Common myeloid progenitor, CD34-positive (primary cell): ENCODE data around the gene SPDYE6.

Source experiments
- CTCF ChIA-PET: fragments of 350-600 bp; sonication (Branson Sonifier 250); formaldehyde crosslinking; loops from one replicate; lab custom pipeline; 2021; ENCODE audit warnings: antibody characterized with exemption; lab: Charles Lee
- POLR2A ChIA-PET: fragments of 350-600 bp; sonication (Branson Sonifier 250); formaldehyde crosslinking; loops from one replicate; lab custom pipeline; 2021; ENCODE audit warnings: antibody characterized with exemption; lab: Charles Lee
- DNase-seq, 3 donors: peaks; one replicate each; pipeline versions ENCODE4 v3.0.0 to v3.0.0-alpha.2; 2013
- H3K27ac ChIP-seq, 2 experiments: 1 replicate in 1 of 2; 2 replicates in 1 of 2; pipeline ENCODE4 v1.7.0; 2013; ENCODE audit warnings: inconsistent platforms in 2 of 2, low read length in 2 of 2, mild to moderate bottlenecking in 2 of 2, low read depth in 1 of 2, moderate library complexity in 1 of 2; ENCODE audit not compliant: severe bottlenecking in 2 of 2, insufficient read depth in 1 of 2, poor library complexity in 1 of 2
- H3K27me3 ChIP-seq, 5 experiments: replicated peaks in 2 of 5; 1 replicate in 3 of 5; 2 replicates in 2 of 5; pipeline versions ENCODE4 v1.6.1 to v1.7.0; 2013; ENCODE audit warnings: low read length in 4 of 5, mild to moderate bottlenecking in 2 of 5, moderate library complexity in 2 of 5, inconsistent platforms in 1 of 5; ENCODE audit not compliant: insufficient read depth in 5 of 5, control insufficient read depth in 4 of 5
- H3K36me3 ChIP-seq, 4 experiments: 1 replicate in 2 of 4; 2 replicates in 2 of 4; pipeline versions ENCODE4 v1.6.1 to v1.7.0; 2013; ENCODE audit warnings: low read length in 3 of 4, control low read depth in 1 of 4, mild to moderate bottlenecking in 1 of 4; ENCODE audit not compliant: control insufficient read depth in 4 of 4, insufficient read depth in 4 of 4
- H3K4me1 ChIP-seq, 4 experiments: 1 replicate in 3 of 4; 2 replicates in 1 of 4; pipeline versions ENCODE4 v1.6.1 to v1.7.1; 2013; ENCODE audit warnings: low read length in 3 of 4, mild to moderate bottlenecking in 3 of 4, control low read depth in 1 of 4, inconsistent platforms in 1 of 4, moderate library complexity in 1 of 4; ENCODE audit not compliant: control insufficient read depth in 4 of 4, insufficient read depth in 4 of 4; ENCODE audit errors: control extremely low read depth in 1 of 4
- H3K4me3 ChIP-seq, 7 experiments: 1 replicate in 4 of 7; 2 replicates in 3 of 7; pipeline versions ENCODE4 v1.5.1 to v1.7.0; 2013; ENCODE audit warnings: mild to moderate bottlenecking in 7 of 7, low read length in 6 of 7, moderate library complexity in 6 of 7, inconsistent platforms in 2 of 7, low read depth in 2 of 7, control low read depth in 1 of 7; ENCODE audit not compliant: insufficient read depth in 4 of 7, control insufficient read depth in 1 of 7; ENCODE audit errors: extremely low read depth in 1 of 7
- H3K9me3 ChIP-seq, 5 experiments: 1 replicate in 4 of 5; 2 replicates in 1 of 5; pipeline versions ENCODE4 v1.6.1 to v1.7.1; 2013; ENCODE audit warnings: low read length in 4 of 5, mild to moderate bottlenecking in 2 of 5, inconsistent platforms in 1 of 5, low read depth in 1 of 5, moderate library complexity in 1 of 5; ENCODE audit not compliant: control insufficient read depth in 4 of 5, insufficient read depth in 2 of 5; ENCODE audit errors: control extremely low read depth in 1 of 5
- WGBS: methylation state at CpG from one replicate; pipeline ENCODE4 v1.1.5; 2013; ENCODE audit not compliant: insufficient coverage; 5-methylcytosine and 5-hydroxymethylcytosine counted together

SPDYE6 gene

DNA sequence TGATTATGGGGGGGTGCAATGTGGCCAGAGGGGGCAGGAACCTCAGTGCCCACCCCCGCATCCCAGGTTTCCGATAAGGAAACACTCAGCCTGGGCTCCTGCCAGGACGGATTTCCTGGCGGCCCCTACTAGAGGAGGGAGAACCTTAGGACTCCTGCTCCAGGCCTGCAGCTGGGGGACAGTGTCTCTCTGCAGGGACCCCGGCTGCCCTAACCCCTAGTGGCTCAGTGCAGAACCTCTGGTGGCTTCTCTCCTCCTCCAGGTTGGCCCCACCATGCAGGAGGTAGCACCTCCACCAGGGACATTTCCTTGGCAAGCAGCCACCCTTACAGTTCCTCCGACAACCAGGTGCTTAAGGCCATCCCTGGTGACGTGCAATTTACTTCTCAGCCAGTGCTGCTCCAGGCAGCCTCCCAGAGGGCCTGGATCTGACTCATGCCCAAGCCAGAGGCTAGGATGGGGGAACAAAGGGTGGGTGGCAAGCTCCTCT, 37.7 kb downstream of the SPDYE6 start:
- 91% methylated on average over 7 of the region's 7 CpGs for WGBS
- ChIA-PET CTCF (interaction anchor here (0.8 to 1.1 kb wide), 3 partner anchors 39 to 71 kb away, joined by 3 to 5 read pairs (median 4); no protein-coding TSS in a partner anchor), POLR2A (no interaction called here)
- H3K27me3 ChIP-seq: no peaks in the 10 kb centered on the region
- H3K9me3 ChIP-seq: no peaks in the 10 kb centered on the region
- H3K36me3 ChIP-seq: peaks cover 0 to 24% (median 3%) of the 10 kb centered on the region in 4 experiments
- H3K27ac ChIP-seq: no peak overlapping the region
- H3K4me1 ChIP-seq: no peaks in the 10 kb centered on the region
- DNase-seq: peak in 2 of 3 donors; percentile 24 to 27
- H3K4me3 ChIP-seq: no peak overlapping the region

DNA sequence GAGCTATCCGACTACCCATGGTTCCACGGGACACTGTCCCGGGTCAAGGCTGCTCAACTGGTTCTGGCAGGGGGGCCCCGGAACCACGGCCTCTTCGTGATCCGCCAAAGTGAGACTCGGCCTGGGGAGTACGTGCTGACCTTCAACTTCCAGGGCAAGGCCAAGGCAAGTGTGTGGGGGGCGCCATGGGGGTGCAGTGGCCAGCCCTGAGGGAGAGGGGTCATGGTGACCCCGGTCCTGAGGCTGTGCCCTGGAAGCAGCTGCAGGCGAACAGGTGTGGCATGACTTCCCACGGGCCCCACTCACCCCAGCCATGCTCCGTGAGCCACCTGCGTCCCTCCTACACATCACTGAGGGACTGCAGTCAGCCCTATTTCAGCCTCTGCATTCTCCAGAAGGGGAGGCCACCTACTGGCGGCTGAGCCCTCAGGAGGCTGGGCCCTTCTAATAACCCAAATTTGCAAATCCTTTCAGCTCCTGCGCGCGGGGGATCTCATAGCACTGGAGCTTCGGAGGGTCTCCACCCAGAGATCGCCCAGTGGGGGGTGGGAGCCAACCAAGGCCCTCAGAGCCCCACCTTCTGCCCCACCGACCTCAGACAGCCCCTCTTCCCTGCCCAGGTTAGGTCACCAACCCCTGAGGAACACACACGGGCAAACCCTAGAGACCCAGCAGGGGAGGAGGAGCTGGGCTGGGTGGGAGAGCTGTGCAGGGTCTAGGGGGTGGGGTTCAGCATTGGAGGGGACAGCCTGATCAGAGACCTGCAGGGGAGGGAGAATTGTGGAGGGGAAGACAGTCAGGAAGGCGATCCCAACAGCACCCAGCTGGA, 38.8 kb downstream of the SPDYE6 start:
- Histone ChIP-seq H3K27ac (no peak overlapping the region), H3K4me1 (no peaks in the 10 kb centered on the region), H3K4me3 (no peak overlapping the region), H3K27me3 (no peaks in the 10 kb centered on the region), H3K36me3 (peaks cover 0 to 26% (median 3%) of the 10 kb centered on the region in 4 experiments), H3K9me3 (no peaks in the 10 kb centered on the region)
- no peak for DNase-seq
- CTCF ChIA-PET: interaction anchor here (0.8 to 1.2 kb wide), 3 partner anchors 18 to 49 kb away, joined by 3 read pairs; no protein-coding TSS in a partner anchor
- POLR2A ChIA-PET: no interaction called here
- WGBS: 94% methylated on average over 21 of the region's 24 CpGs

DNA sequence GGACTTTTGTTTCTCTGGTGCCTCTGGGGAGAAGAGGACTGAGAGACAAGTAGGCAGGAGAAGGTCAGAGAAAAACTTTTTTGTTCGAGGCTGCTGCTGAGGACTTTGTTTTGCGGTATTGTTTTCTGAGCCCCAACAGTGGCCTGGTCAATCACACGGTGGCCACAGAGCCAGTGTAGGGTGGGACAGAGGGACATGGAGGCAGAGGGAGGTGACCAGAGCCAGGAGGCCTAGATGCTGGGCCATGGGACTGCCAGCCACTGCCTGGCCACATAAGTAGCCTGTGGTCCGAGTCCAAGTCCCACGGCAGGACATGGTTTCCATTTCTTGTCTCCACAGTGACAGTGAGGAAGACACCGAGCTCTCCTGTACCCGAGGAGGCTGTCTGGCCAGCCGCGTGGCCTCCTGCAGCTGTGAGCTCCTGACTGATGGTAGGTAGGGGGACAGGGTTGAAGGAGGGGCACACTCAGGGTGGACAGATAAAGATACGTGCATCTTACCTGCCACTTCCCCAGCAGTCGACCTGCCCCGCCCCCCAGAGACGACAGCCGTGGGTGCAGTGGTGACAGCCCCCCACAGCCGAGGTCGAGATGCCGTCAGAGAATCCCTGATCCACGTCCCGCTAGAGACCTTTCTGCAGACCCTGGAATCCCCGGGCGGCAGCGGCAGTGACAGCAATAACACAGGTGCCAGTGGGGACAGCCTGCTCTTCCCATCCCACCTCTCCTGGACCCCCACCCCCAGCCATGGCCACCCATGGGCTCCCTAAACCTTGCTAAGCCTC, 42.1 kb downstream of the SPDYE6 start:
- WGBS: 99% methylated on average over 21 of the region's 22 CpGs
- DNase-seq: no peak
- H3K4me3 ChIP-seq: no peak overlapping the region
- H3K9me3 ChIP-seq: no peaks in the 10 kb centered on the region
- H3K4me1 ChIP-seq: no peaks in the 10 kb centered on the region
- POLR2A ChIA-PET: no interaction called here
- CTCF ChIA-PET: no interaction called here
- peaks cover 0 to 32% (median 8%) of the 10 kb centered on the region in 4 experiments for H3K36me3 ChIP-seq
- no peaks in the 10 kb centered on the region for H3K27me3 ChIP-seq
- no peak overlapping the region for H3K27ac ChIP-seq

DNA sequence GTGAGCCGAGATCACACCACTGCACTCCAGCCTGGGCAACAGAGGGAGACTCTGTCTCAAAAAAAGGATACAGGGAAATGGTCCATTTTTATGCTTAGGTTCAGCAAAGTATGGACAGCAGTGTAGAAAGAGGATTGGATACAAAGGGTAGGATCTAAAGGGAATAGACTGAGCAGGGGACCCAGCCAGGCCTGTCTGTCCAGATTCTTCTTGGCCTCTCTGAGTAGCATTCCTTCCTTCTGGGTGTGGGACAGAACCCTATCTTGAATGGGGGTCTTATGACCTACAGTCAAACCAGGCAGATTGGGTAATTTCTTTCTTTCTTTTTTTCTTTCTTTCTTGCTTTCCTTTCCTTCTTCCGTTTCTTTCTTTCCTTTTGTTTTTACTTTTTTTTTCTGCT, 43.9 kb downstream of the SPDYE6 start:
- POLR2A ChIA-PET: no interaction called here

DNA sequence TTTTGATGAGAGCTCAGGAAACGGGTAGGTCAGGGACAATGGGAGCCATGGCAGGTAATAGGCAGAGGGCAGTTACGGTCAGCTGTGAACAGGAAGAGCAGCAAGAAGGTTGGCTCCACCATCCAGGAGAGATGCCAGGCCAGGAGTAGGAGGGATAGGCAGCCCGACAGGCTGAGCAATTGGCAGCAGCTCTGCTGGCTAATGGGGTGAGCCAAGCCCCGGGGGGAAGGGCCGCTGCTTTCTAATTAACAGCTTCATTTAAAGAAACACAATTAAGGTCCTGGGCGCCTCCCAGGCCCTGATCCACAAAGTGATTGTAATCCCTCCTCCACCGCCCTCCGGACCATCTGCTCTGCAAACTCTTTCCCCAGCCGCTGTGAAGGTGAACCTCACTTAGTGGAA, 45.8 kb downstream of the SPDYE6 start:
- no peaks in the 10 kb centered on the region for H3K27me3 ChIP-seq
- WGBS: 100% methylated on average over 6 of the region's 9 CpGs
- CTCF ChIA-PET: interaction anchor here (1.1 kb wide), 1 partner anchor 81 kb away, joined by 3 read pairs; no protein-coding TSS in a partner anchor

More for the DNA sequence above, 43.9 kb downstream of the SPDYE6 start:
- 100% methylated on average over 2 of the region's 2 CpGs for WGBS
- CTCF ChIA-PET: interaction anchor here (0.6 kb wide), 2 partner anchors 763 to 1735 kb away, joined by 3 to 4 read pairs; no protein-coding TSS in a partner anchor
- Histone ChIP-seq H3K9me3 (no peaks in the 10 kb centered on the region), H3K27ac (no peak overlapping the region), H3K36me3 (peaks cover 0 to 28% (median 9%) of the 10 kb centered on the region in 4 experiments), H3K4me3 (no peak overlapping the region), H3K27me3 (no peaks in the 10 kb centered on the region), H3K4me1 (peaks cover 0 to under 1% (median 0%) of the 10 kb centered on the region in 4 experiments)
- DNase-seq: no peak

DNA sequence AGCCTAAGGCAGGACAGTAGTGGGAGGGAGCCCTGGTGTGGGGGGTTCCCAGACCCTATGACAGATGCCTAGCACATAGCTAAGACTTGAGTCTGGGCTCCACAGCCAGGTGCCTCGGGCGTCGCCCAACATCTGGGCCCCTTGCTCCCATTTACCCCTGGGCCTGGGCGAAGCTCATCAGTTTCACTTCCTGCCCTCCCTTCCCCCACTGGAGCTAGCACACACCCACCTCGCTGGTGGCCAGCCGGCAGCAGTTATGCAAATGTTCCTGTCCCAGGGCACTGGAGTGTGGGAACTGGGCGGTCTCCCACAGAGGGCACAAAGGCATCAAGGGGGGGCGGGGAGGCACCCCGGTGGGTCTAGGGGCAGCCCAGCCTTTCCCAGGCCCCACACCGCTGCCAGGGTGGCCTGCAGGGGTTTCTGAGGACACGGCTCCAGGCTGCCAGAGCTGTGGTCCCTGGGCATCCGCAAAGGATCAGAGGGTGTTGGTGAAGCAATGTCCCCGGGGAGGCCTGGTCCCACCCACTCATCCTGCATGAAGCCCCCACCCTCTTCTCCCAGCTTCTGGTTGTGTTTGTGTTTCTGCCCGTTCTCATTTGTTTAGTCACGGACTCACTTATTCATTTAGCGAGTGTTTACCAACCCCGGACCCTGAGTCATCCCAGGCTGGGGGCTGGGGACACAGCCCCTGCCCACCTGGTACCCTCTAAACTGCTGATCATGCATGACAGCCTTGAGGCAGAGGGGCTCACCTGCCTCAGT, 49.1 kb downstream of the SPDYE6 start:
- POLR2A ChIA-PET: no interaction called here
- DNase-seq: peak in 1 of 3 donors; percentile 36
- Histone ChIP-seq H3K9me3 (no peaks in the 10 kb centered on the region), H3K4me1 (peaks cover 0 to 8% (median under 1%) of the 10 kb centered on the region in 4 experiments), H3K27me3 (no peaks in the 10 kb centered on the region), H3K4me3 (no peak overlapping the region), H3K27ac (no peak overlapping the region), H3K36me3 (peaks cover 0 to 15% (median 8%) of the 10 kb centered on the region in 4 experiments)
- CTCF ChIA-PET: interaction anchor here (1.0 kb wide), 1 partner anchor 19 kb away, joined by 3 read pairs; no protein-coding TSS in a partner anchor
- 85% methylated on average over 15 of the region's 17 CpGs for WGBS

More for the DNA sequence above, 45.8 kb downstream of the SPDYE6 start:
- POLR2A ChIA-PET: interaction anchor here (0.6 kb wide), 1 partner anchor 12 kb away, joined by 3 read pairs; no protein-coding TSS in a partner anchor
- H3K9me3 ChIP-seq: no peaks in the 10 kb centered on the region
- no peak for DNase-seq
- no peak overlapping the region for H3K27ac ChIP-seq
- H3K4me3 ChIP-seq: no peak overlapping the region
- peaks cover 0 to 25% (median 9%) of the 10 kb centered on the region in 4 experiments for H3K36me3 ChIP-seq
- peaks cover 0 to 8% (median under 1%) of the 10 kb centered on the region in 4 experiments for H3K4me1 ChIP-seq
